ENCODE data around the gene ARMC9.

DNA sequence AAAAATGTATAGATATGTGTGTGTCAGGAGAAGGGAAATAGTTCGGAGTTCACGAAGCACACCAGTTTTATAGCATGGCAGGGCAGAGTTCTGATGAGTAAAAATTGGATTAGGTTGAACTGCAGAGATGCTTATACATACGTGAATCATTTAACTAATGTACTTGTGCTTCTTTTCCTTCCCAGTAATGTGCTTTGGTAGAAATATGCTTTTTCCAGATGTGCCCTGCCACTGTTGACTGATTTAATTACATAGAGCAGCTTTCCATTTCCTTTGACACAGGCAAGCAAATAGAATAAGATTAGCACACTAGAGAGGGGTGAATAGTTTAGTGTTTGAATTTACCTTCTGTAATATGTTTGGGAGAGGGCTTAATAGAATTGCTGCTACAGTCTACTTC is 28.9 kb upstream of the ARMC9 start:
- TF ChIP-seq ZNF565 (CRISPR knock-in tag; conservative IDR thresholded peaks at IDR 0.05; ENCODE audit: low read depth): no peak; the same call in 1 of the 2 replicates
- no peak for TF ChIP-seq ZFP30 (CRISPR knock-in tag; IDR thresholded peaks at IDR 0.05)
- TF ChIP-seq ZC3H10 (CRISPR knock-in tag; IDR thresholded peaks at IDR 0.05): no peak
- no peak for TF ChIP-seq ESRRG (CRISPR knock-in tag; IDR thresholded peaks at IDR 0.05)
- TF ChIP-seq, protein P1, sequence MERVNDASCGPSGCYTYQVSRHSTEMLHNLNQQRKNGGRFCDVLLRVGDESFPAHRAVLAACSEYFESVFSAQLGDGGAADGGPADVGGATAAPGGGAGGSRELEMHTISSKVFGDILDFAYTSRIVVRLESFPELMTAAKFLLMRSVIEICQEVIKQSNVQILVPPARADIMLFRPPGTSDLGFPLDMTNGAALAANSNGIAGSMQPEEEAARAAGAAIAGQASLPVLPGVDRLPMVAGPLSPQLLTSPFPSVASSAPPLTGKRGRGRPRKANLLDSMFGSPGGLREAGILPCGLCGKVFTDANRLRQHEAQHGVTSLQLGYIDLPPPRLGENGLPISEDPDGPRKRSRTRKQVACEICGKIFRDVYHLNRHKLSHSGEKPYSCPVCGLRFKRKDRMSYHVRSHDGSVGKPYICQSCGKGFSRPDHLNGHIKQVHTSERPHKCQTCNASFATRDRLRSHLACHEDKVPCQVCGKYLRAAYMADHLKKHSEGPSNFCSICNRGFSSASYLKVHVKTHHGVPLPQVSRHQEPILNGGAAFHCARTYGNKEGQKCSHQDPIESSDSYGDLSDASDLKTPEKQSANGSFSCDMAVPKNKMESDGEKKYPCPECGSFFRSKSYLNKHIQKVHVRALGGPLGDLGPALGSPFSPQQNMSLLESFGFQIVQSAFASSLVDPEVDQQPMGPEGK (CRISPR knock-in tag; IDR thresholded peaks at IDR 0.05; ENCODE audit: borderline replicate concordance): no peak
- TF ChIP-seq, protein P2, sequence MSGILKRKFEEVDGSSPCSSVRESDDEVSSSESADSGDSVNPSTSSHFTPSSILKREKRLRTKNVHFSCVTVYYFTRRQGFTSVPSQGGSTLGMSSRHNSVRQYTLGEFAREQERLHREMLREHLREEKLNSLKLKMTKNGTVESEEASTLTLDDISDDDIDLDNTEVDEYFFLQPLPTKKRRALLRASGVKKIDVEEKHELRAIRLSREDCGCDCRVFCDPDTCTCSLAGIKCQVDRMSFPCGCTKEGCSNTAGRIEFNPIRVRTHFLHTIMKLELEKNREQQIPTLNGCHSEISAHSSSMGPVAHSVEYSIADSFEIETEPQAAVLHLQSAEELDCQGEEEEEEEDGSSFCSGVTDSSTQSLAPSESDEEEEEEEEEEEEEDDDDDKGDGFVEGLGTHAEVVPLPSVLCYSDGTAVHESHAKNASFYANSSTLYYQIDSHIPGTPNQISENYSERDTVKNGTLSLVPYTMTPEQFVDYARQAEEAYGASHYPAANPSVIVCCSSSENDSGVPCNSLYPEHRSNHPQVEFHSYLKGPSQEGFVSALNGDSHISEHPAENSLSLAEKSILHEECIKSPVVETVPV (CRISPR knock-in tag; IDR thresholded peaks at IDR 0.05): no peak
- TF ChIP-seq ISL1 (CRISPR knock-in tag; IDR thresholded peaks at IDR 0.05): peak; percentile 36; the same call in 1 of the 2 replicates
- 0 out of 2 replicates have a peak, but pooled peaks have one; percentile 41 for TF ChIP-seq GLIS3 (CRISPR knock-in tag; IDR thresholded peaks at IDR 0.05)
- TF ChIP-seq TOX (CRISPR knock-in tag; IDR thresholded peaks at IDR 0.05; ENCODE audit: borderline replicate concordance): no peak
